GM13976 (cell line): ENCODE measurements around the gene EEF1AKMT3.

ENCODE experiments used
- DNase-seq: peaks from one replicate; pipeline ENCODE4 v3.0.0; 2012; ENCODE audit warnings: low spot score
- CTCF ChIP-seq: IDR thresholded peaks from 2 replicates; pipeline ENCODE4 v1.5.1; 2012; ENCODE audit warnings: borderline replicate concordance, mild to moderate bottlenecking; ENCODE audit not compliant: insufficient read depth; ENCODE audit errors: extremely low read depth, missing control alignments, control extremely low read depth
- in situ Hi-C: fragments of 300-500 bp; cut with MboI; formaldehyde crosslinking; loops from one replicate; pipeline ENCODE4 v1.12.0; 2022; ENCODE audit warnings: low sequenced_read_pairs, mixed read lengths, inconsistent platforms; ENCODE audit not compliant: unreplicated experiment

EEF1AKMT3 gene

GRCh38 chr12:57761391-57761998 is 10.9 kb upstream of the EEF1AKMT3 start:
- no peak for TF ChIP-seq CTCF
- in situ Hi-C loops = no loop called here
- no peak for DNase-seq

- DNase-seq = no peak
- TF ChIP-seq CTCF = no peak
- in situ Hi-C loops = no loop called here
Observed at GRCh38 chr12:57762463-57762862, 10.0 kb upstream of the EEF1AKMT3 start.

GRCh38 chr12:57763881-57764661 is 8.3 kb upstream of the EEF1AKMT3 start:
- TF ChIP-seq CTCF = no peak
- in situ Hi-C loops = no loop called here
- DNase-seq = no peak

GRCh38 chr12:57764662-57765002 is 7.8 kb upstream of the EEF1AKMT3 start:
- in situ Hi-C loops = no loop called here
- DNase-seq = no peak
- TF ChIP-seq CTCF = no peak

GRCh38 chr12:57765003-57765697 is 7.3 kb upstream of the EEF1AKMT3 start:
- peak; percentile 53 for TF ChIP-seq CTCF
- peak; percentile 72 for DNase-seq
- in situ Hi-C loops = no loop called here

- no peak for DNase-seq
- in situ Hi-C loops = no loop called here
- TF ChIP-seq CTCF = no peak
Observed at GRCh38 chr12:57765698-57766463, 6.5 kb upstream of the EEF1AKMT3 start.
